Activated B cell treated with CpG ODN at 0.5 μM for 24 hours (primary cell): ENCODE results near the gene CORO1A. TPM values are rescaled to one million over a fixed set of nuclear protein-coding genes. Genes with fewer than 3 reads are reported as not detected.

ENCODE experiments used
- ATAC-seq: fragments of 200-7000 bp; cut with Tn5 transposase; one replicate; pipeline ENCODE4 v1.10.0; 2021; ENCODE audit warnings: low read depth, mild to moderate bottlenecking, moderate library complexity
- CTCF ChIA-PET: fragments of 350-600 bp; sonication (Branson Sonifier 250); formaldehyde crosslinking; loops from one replicate; lab custom pipeline; 2021; ENCODE audit warnings: antibody characterized with exemption; lab: Charles Lee
- POLR2A ChIA-PET: fragments of 350-600 bp; sonication (Branson Sonifier 250); formaldehyde crosslinking; loops from one replicate; lab custom pipeline; 2021; ENCODE audit warnings: antibody characterized with exemption; lab: Charles Lee
- DNase-seq: peaks from one replicate; pipeline ENCODE4 v3.0.0; 2022
- H3K27ac Mint-ChIP-seq: one replicate; pipeline ENCODE4 v1.8.0; 2020; ENCODE audit warnings: mixed read lengths
- H3K27me3 Mint-ChIP-seq: one replicate; pipeline ENCODE4 v1.8.0; 2021; ENCODE audit warnings: mixed read lengths
- H3K36me3 Mint-ChIP-seq: one replicate; pipeline ENCODE4 v1.8.0; 2021; ENCODE audit warnings: low read depth, mixed read lengths
- H3K4me1 Mint-ChIP-seq: one replicate; pipeline ENCODE4 v1.8.0; 2021; ENCODE audit warnings: mixed read lengths
- H3K4me3 Mint-ChIP-seq: one replicate; pipeline ENCODE4 v1.8.0; 2020; ENCODE audit warnings: mild to moderate bottlenecking, mixed read lengths
- H3K9me3 Mint-ChIP-seq: one replicate; pipeline ENCODE4 v1.8.0; 2020; ENCODE audit warnings: mixed read lengths
- intact Hi-C: fragments of 100-400 bp; cut with micrococcal nuclease; formaldehyde crosslinking; loops from one replicate; pipeline ENCODE4 v1.15.1; 2024
- total RNA-seq: library from RNA; stranded (reverse); gene quantifications from 2 replicates; pipeline ENCODE4 v1.2.3, GENCODE V29; 2022
- TF ChIP-seq, protein P1 (sequence below): fragments of 200-600 bp; IDR thresholded peaks from one replicate; pipeline ENCODE4 v1.8.0; 2022; ENCODE audit warnings: antibody characterized with exemption, mild to moderate bottlenecking

The CORO1A gene
- total RNA-seq, 1 donor from 2014 or later = 1,030 TPM

DNA sequence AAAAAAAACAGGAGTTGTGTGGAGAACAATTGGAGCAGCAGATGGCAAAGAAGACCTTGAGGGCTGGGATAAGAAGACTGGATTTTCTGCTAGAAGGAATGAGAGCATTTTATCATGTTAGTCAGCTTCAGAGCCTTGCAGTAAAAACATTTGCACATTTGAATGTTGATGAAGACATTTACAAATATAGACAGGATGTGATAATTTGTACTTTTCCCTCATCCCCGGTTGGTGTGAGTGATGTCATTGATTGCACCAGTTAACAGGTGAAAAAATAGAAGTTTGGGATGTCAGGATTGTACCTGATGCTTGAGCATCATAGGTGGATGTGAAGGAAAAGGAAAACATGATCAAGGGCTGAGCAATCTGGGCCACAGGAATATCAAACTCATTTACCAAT lies 37.7 kb upstream of the CORO1A start:
- CTCF ChIA-PET = no interaction called here
- Mint-ChIP-seq H3K27me3 (no peaks in the 10 kb centered on the region), H3K4me3 (no peak overlapping the region), H3K36me3 (no peaks in the 10 kb centered on the region), H3K4me1 (peaks cover 5% of the 10 kb centered on the region), H3K9me3 (peaks cover 2% of the 10 kb centered on the region), H3K27ac (no peak overlapping the region)
- intact Hi-C loops = no loop called here
- DNase-seq (no peak), ATAC-seq (no peak)
- TF ChIP-seq, protein P1, sequence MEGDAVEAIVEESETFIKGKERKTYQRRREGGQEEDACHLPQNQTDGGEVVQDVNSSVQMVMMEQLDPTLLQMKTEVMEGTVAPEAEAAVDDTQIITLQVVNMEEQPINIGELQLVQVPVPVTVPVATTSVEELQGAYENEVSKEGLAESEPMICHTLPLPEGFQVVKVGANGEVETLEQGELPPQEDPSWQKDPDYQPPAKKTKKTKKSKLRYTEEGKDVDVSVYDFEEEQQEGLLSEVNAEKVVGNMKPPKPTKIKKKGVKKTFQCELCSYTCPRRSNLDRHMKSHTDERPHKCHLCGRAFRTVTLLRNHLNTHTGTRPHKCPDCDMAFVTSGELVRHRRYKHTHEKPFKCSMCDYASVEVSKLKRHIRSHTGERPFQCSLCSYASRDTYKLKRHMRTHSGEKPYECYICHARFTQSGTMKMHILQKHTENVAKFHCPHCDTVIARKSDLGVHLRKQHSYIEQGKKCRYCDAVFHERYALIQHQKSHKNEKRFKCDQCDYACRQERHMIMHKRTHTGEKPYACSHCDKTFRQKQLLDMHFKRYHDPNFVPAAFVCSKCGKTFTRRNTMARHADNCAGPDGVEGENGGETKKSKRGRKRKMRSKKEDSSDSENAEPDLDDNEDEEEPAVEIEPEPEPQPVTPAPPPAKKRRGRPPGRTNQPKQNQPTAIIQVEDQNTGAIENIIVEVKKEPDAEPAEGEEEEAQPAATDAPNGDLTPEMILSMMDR = no peak
- POLR2A ChIA-PET = no interaction called here

DNA sequence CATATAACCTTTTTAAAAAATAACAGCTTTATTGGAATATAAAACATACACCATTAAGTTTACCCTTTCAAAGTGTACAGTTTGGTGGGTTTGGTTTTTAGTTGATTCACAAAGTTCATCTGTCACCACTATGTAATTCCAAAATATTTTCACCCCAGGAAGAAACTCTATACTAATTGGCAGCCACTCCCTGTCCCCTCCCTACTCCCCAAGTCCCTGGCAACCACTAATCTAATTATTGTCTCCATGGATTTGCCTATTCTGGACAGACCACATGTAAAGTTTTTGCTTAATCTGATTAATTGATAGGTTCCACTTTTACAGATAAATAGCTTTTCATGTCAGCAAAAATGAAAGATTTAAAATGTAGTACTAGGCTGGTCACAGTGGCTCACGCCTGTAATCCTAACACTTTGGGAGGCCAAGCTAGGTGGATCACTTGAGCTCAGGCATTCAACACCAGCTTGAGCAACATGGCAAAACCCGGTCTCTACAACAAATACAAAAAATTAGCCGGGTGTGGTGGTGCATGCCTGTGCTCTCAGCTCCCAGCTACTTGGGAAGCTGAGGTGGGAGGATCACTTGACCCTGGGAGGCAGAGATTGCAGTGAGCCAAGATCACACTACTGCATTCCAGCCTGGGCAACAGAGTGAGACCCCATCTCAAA lies 35.4 kb upstream of the CORO1A start:
- Mint-ChIP-seq H3K4me3 (no peak overlapping the region), H3K9me3 (peaks cover 2% of the 10 kb centered on the region), H3K27ac (no peak overlapping the region), H3K36me3 (no peaks in the 10 kb centered on the region), H3K4me1 (peaks cover 10% of the 10 kb centered on the region), H3K27me3 (no peaks in the 10 kb centered on the region)
- TF ChIP-seq, protein P1 = no peak
- ChIA-PET POLR2A (interaction anchor here (0.9 kb wide), 1 partner anchor 35 kb away, joined by 3 read pairs; the partner anchor contains the start of gene CORO1A), CTCF (no interaction called here)
- DNase-seq = no peak
- no peak for ATAC-seq
- intact Hi-C loops = no loop called here

DNA sequence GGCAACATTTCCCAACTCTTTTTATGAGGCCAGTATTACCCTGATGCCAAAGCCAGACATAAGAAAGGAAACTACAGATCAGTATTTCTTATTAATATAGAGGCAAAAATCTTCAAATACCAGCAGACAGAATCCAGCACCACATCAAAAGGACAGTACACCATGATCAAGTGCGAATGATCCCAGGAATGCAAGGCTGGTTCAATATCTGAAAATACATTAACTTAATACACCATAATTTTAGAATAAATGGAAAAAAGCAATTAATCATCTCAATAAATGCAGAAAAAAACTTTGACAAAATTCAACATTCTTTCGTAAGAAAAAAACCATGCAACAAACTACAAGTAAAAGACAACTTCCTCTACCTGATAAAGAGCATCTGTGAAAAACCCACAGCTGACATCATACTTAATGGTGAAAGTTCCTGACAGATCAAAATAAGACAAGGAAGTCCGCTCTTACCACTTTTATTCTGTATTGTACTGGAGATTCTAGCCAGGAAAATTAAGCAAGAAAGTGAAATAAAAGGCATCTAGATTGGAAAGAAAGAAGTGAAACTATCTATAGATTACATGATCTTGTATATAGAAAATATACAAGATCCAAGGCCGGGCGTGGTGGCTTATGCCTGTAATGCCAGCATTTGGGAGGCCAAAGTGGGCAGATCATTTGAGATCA lies 34.0 kb upstream of the CORO1A start:
- intact Hi-C loops = no loop called here
- no peak for ATAC-seq
- H3K4me3 Mint-ChIP-seq = no peak overlapping the region

DNA sequence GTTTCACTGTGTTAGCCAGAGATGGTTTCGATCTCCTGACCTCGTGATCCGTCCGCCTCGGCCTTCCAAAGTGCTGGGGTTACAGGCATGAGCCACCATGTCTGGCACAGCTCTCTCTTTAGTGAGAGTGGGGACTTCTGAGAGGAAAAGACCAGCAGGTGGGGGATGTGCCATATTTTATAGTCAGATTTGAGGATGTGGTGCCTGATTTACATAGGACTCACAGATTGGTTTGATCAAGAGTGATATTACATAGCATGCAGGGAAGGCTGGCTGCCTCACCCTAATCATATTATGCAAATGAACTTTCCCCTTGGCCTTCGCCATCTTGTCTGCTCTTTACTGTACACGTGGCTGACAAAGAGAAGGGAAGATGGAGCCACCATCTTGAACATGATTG lies 32.3 kb upstream of the CORO1A start:
- Mint-ChIP-seq H3K36me3 (no peaks in the 10 kb centered on the region), H3K27me3 (no peaks in the 10 kb centered on the region), H3K27ac (no peak overlapping the region), H3K9me3 (peaks cover 2% of the 10 kb centered on the region), H3K4me3 (no peak overlapping the region), H3K4me1 (peaks cover 5% of the 10 kb centered on the region)
- intact Hi-C loops = no loop called here
- CTCF ChIA-PET = no interaction called here
- DNase-seq (no peak), ATAC-seq (no peak)
- POLR2A ChIA-PET = no interaction called here
- TF ChIP-seq, protein P1 = no peak

More for the DNA sequence above, 34.0 kb upstream of the CORO1A start:
- no peak for DNase-seq
- peaks cover 5% of the 10 kb centered on the region for H3K4me1 Mint-ChIP-seq
- ChIA-PET CTCF (no interaction called here), POLR2A (no interaction called here)
- peaks cover 2% of the 10 kb centered on the region for H3K9me3 Mint-ChIP-seq
- no peak overlapping the region for H3K27ac Mint-ChIP-seq
- TF ChIP-seq, protein P1 = no peak
- H3K27me3 Mint-ChIP-seq = no peaks in the 10 kb centered on the region
- H3K36me3 Mint-ChIP-seq = no peaks in the 10 kb centered on the region

DNA sequence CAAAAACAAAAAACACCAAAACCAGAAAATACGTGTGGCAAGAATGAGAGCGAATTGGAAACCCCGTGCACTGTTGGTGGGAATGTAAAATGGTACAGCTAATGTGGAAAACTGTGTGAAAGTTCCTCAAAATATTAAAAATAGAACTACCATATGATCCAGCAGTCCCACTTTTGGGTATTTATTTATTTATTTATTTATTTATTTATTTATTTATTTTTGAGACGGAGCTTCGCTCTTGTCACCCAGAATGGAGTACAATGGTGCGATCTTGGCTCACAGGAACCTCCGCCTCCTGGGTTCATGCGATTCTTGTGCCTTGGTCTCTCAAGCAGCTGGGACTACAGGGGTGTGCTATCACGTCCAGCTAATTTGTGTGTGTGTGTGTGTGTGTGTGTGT lies 30.9 kb upstream of the CORO1A start:
- H3K4me1 Mint-ChIP-seq = peaks cover 5% of the 10 kb centered on the region
- no peak for ATAC-seq
- TF ChIP-seq, protein P1 = no peak
- DNase-seq = no peak
- no peak overlapping the region for H3K4me3 Mint-ChIP-seq
- ChIA-PET CTCF (no interaction called here), POLR2A (interaction anchor here (0.7 kb wide), 1 partner anchor 11 kb away, joined by 3 read pairs; no protein-coding TSS in a partner anchor)
- H3K9me3 Mint-ChIP-seq = peaks cover 2% of the 10 kb centered on the region
- no peak overlapping the region for H3K27ac Mint-ChIP-seq
- H3K27me3 Mint-ChIP-seq = no peaks in the 10 kb centered on the region
- H3K36me3 Mint-ChIP-seq = no peaks in the 10 kb centered on the region
- intact Hi-C loops = no loop called here
